GM21515 (cell line): Measurements from ENCODE around the gene TMC4.
A peak's percentile ranks its signal among the peaks of the same experiment; 100 is the strongest.
"Not testable (repeated sequence)": the region's sequence is repeated elsewhere in the genome, so short reads cannot be mapped to it uniquely, and the experiment has no call there.

Experiments
- ATAC-seq: cut with Tn5 transposase; IDR thresholded peaks from one replicate; pipeline ENCODE4 v1.9.1; 2021; ENCODE audit not compliant: unreplicated experiment

TMC4 gene

DNA sequence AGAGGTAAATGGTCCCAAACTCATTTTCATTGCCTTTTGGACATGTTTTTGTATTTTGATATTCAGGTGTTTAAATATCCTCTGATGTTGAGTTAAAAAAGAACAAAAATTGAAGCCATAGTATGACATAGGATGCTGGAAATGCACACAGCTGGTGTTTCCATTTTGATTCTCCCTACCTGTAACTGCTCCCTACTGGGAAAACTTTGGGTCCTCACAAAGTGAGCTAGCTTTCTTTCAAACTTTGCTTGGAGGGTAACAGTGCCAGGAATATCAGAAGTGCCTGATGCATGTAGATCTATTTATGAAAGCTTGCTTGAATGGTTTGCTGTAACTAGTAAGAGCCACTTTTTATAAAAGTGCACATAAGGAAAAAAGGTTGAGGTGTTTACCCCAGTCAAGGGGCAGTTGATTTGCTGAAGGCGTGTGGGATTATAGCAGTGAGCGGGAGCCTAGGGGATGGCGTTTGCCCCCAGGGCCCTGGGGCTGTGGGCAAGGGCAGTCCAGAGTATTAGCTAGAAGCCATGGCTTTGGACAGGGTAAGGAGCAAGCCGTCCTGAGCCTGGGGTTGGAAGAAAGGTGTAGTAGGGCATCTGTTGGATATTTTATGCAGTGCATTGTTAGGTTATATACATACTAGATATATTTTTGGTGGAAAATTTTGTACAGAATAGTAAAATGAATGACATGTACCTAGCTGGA is 32.0 kb upstream of the TMC4 start:
- ATAC-seq: no peak

DNA sequence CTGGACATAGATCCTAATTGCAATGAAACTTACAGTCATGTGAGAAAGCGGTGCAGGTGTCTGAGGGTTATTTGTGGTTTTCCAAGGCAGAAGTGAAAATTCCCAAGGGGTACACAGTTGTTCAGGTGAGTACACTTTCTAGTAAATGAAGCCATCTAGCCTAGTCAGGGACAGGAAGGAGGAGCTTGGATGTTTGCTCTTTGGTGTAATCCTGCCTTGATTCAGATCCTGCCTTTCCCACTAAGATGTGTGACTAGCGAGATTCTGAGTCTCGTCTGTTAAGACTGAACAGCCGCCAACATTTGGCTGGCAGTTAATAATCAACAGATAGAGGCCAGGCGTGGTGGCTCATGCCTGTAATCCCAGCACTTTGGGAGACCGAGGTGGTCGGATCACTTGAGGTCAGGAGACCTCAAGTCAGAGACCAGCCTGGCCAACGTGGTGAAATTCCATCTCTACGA is 30.2 kb upstream of the TMC4 start:
- ATAC-seq: no peak

DNA sequence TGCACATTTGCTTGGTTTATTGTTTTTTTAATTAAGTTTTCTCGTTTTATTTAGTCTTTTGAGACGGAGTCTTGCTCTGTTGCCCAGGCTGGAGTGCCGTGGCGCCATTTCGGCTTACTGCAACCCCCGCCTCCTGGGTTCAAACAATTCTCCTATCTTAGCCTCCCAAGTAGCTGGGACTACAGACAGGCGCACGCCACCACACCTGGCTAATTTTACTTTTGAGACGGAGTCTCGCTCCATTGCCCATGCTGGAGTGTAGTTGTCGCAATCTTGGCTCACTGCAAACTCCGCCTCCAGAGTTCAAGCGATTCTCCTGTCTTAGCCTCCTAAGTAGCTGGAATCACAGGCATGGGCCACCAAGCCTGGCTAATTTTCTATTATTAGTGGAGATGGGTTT is 29.0 kb upstream of the TMC4 start:
- no peak for ATAC-seq

DNA sequence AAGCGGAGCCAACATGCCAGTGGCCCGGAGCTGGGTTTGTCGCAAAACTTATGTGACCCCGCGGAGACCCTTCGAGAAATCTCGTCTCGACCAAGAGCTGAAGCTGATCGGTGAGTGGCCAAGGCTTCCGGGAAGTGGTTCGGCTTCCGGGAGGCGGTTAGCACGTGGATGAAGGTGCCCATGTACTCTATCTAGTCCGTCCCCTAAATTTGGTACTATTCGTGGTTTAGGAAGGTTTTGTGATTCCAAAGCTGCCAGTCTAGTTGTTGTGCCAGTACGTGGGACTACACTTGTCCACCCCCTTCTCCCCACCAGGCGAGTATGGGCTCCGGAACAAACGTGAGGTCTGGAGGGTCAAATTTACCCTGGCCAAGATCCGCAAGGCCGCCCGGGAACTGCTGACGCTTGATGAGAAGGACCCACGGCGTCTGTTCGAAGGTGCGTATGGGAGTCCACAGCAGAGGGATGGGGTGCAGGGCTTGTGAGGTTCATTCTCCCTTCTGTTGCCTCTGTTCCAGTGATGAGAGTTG is 28.3 kb upstream of the TMC4 start:
- no peak for ATAC-seq

DNA sequence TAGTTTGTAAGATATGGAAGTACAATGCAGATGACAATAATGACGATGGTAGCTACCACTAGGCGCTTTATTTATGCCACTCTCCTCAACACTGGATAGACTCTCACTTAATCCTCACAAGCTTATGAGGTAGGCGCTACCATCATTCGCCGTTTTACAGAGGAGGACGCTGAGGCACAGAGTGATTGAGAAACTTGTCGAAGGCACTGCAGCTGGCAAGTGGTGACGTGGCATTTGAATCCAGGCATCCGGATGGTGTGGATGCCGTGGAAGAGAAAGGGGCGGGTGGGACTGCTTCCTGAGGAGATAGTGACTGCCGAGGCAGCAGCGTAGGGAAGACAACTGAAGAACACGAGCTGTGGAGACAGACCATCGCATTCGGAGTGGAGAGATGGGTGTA is 26.4 kb upstream of the TMC4 start:
- no peak for ATAC-seq

DNA sequence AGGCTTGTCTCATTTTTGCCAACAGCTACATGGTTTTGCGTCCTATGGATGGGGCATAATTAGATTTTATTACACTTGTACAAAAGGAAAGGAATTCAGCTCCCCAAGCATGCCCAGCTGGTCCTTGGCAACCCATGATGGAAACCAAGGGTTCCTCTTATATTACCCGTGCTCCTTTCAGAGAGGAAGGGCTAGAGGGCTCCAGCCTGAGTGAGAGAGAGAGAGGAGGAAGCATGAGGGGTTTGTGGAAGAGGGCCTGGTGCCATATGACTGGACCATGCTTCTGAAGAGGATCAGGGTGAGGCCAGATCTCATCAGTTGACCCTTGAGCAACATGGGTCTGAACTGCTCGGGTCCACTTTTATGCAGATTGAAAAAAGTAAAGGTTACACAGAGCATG is 24.2 kb upstream of the TMC4 start:
- ATAC-seq: no peak

- no peak for ATAC-seq
These were observed 23.6 kb upstream of the TMC4 start for GRCh38 chr19:54196536-54196935.

DNA sequence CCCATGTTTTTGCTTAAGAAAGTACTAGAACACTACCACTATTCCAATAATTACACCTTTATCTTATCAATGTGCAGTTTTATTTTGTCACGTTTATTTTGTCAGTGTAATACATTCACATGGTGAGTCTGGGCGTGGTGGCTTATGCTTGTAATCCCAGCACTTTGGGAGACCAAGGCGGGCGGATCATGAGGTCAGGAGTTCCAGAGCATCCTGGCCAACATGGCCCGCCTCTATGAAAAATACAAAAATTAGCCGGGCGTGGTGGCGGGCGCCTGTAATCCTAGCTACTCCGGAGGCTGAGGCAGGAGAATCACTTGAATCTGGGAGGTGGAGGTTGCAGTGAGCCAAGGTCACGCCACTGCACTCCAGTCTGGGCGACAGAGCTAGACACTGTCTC is 21.5 kb upstream of the TMC4 start:
- ATAC-seq: not testable (repeated sequence)

DNA sequence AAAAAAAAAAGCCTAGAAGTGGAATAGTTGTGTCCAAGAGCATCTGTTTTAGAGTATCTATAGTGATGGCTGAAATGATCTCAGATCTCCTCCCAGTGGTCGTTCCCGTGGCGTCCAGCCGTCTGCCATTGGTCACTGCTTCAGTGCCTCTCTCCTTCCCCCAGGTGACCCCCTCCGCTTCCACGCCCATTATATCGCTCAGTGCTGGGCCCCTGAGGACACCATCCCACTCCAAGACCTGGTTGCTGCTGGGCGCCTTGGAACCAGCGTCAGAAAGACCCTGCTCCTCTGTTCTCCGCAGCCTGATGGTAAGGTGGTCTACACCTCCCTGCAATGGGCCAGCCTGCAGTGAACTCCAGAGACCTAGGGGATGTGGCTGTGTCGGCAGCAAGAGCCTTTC is 20.1 kb upstream of the TMC4 start:
- no peak for ATAC-seq

DNA sequence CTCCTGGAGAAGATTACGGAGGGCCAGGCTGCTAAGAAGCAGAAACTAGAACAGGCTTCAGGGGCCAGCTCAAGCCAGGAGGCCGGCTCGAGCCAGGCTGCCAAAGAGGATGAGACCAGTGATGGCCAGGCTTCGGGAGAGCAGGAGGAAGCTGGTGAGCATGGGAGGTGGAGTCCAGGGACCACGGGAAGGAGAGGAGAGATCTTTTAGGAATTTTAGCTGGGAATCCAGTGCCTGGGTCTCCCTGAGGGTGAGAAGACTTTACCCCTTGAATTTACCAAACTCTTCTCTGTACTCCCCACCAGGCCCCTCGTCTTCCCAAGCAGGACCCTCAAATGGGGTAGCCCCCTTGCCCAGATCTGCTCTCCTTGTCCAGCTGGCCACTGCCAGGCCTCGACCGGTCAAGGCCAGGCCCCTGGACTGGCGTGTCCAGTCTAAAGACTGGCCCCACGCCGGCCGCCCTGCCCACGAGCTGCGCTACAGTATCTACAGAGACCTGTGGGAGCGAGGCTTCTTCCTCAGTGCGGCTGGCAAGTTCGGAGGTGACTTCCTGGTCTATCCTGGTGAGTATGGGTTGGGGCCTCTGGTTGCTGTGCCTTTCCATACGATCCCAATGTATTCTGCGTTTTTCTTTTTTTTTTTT is 19.0 kb upstream of the TMC4 start:
- ATAC-seq: no peak

- peak; percentile 27 for ATAC-seq
These were observed 18.3 kb upstream of the TMC4 start, which contains the start of gene TSEN34 for GRCh38 chr19:54191011-54191810. TSS of gene TSEN34 (plus strand) at chr19:54191308. CDS start at chr19:54191365, 57 bp downstream.

DNA sequence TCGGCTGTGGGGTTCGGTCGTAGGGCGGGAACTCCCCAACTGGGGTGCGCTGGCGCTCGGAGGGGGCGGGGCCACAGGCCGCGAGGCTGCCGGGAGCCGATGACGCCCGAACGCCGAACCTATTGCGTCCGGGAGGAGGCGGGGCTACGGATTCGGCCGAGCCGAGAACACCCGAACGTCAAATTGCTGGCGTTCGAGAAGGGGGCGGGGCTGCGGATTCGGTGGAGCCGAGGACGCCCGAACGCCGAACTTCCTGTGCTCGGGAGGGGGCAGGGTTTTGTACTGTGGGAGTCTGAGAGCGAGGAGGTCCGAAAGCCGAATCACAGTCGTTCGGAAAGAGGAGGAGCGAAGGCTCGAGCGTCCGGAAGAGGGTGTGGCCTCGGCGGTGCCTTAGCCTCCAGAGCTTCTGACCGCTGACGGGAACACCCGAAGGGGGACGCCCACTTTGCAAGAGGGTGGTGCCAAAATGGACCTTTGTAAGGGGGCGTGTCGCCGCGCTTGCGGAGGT is 17.6 kb upstream of the TMC4 start:
- peak; percentile 46 for ATAC-seq

DNA sequence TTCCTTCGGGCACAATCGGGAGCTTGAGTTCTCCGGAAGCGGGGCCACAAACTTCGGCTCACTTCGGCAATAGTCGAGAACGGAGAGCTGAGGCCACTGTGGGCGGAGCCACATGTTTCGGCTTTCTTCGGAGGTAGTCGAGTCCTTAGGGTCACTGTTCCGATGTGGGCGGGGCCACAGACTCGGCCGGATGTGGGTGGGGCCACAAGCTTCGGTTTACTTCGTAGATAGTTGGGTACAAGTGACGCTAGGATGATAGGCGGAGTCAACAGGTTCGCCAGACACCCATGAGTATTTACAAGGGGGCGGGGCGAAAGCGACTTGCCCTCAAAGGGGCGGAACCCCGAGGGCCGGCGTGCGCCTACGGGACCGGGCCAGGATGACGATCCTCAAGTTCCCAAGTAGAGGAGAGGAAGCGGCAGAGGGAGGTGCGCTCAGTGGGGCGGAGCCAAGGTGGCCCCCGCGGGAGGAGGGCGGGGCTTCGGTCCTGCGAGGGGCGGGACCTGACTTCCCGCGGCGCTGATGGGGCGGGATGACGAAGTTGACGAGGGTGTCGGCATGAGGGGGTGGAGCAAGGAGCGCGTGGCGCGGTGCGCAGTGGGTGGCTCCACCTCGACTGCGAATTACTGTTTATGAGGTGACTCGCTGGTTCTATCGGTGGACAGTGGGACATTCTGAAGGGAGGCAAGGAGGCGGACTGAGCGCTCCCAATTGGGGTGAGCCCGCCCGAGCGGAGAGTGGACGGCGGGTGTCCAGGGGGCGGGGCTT is 17.0 kb upstream of the TMC4 start:
- ATAC-seq: peak; percentile 47

GRCh38 chr19:54189145-54189734 is 16.3 kb upstream of the TMC4 start, which contains the start of gene MBOAT7:
TSS of gene MBOAT7 (minus strand) at chr19:54189580. CDS start at chr19:54188508, 1,072 bp downstream.
- peak; percentile 14 for ATAC-seq

- no peak for ATAC-seq
These were observed 15.4 kb upstream of the TMC4 start for GRCh38 chr19:54188215-54188871.

DNA sequence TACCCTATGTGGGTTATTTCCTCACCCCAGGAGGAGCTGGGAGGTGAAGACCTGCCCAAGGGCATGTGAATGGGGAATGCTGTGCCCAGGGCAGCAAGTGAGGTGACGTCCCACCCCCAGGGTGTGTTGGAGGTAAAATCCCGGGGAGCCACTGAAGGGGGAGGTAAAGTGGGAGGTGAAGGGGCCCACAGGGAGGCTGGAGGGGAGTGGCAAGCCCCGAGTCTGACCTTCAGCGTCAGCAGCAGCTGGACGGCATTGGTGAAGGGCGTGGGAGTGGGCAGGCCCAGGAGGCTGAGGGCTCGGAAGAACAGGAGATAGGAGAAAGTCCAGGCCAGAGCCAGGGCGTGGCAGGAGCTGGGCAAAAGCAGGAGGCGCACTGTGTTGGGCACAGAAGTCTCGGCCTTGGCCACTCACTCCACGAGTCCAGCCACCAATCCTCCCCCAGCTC is 14.0 kb upstream of the TMC4 start:
- no peak for ATAC-seq

DNA sequence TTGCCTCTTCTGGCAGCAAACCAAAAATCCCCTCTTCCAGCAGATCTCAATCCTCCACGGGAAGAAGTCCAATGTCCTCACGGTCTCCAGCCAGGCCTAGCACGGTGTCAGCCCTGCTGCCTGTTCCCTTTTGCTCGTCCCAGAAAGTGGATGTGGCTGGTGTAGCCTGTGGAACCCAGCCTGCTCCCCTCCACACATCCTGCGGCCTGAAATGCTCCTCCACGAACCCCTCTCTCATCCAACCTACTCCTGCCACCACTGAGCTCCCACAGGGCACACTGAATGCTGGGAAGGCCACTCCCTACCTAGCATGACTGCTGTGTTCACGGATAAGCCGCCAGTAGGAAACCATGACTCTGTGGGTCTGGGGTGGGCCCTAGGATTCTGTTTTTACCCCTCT is 13.4 kb upstream of the TMC4 start:
- no peak for ATAC-seq

GRCh38 chr19:54183431-54183830 is 10.5 kb upstream of the TMC4 start:
- ATAC-seq: no peak

DNA sequence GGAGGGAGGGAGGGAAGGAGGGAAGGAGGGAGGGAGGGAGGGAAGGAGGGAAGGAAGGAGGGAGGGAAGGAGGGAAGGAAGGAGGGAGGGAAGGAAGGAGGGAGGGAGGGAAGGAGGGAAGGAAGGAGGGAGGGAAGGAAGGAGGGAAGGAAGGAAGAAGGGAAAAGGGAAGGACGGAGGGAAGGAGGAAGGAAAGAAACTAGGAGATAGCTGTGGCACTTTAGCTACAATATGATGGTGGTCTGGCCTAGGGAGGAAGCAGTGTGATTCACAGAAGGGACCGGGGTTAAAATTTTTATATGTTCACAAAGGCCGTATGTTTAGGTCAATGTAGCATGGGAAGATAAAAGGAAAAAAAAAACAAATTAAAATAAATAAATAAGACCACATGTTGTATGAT is 8.9 kb upstream of the TMC4 start:
- ATAC-seq: not testable (repeated sequence)

GRCh38 chr19:54180691-54181091 is 7.7 kb upstream of the TMC4 start:
- ATAC-seq: no peak
